ENCODE data around the gene WWOX.

GRCh38 chr16:78556421-78556820, 457.0 kb downstream of the WWOX start:
- TF ChIP-seq CTCF (IDR thresholded peaks at IDR 0.05) = no peak
- TF ChIP-seq EZH2 (IDR thresholded peaks at IDR 0.05; ENCODE audit: borderline replicate concordance, insufficient read depth, low read depth, low read length, poor library complexity, severe bottlenecking) = no peak
